Mucosa of rectum (tissue), 2 donors: ENCODE measurements around the gene DNAJC30.
"Not testable (repeated sequence)": the region's sequence is repeated elsewhere in the genome, so short reads cannot be mapped to it uniquely, and the experiment has no call there.

ENCODE experiments used
- H3K27ac ChIP-seq, 2 donors: one replicate each; pipeline ENCODE4 v1.7.0; 2013; ENCODE audit warnings: inconsistent platforms in 2 of 2, low read depth in 2 of 2, low read length in 2 of 2
- H3K27me3 ChIP-seq, 2 donors: one replicate each; pipeline ENCODE4 v1.7.0; 2013; ENCODE audit warnings: low read length in 2 of 2; ENCODE audit not compliant: control insufficient read depth in 2 of 2, insufficient read depth in 2 of 2
- H3K36me3 ChIP-seq, 2 donors: one replicate each; pipeline ENCODE4 v1.7.0; 2013; ENCODE audit warnings: low read length in 2 of 2; ENCODE audit not compliant: control insufficient read depth in 2 of 2, insufficient read depth in 2 of 2
- H3K4me1 ChIP-seq, 2 donors: one replicate each; pipeline ENCODE4 v1.7.0; 2013; ENCODE audit warnings: low read length in 2 of 2, mild to moderate bottlenecking in 1 of 2; ENCODE audit not compliant: control insufficient read depth in 2 of 2, insufficient read depth in 2 of 2
- H3K4me3 ChIP-seq, 2 donors: one replicate each; pipeline ENCODE4 v1.7.0; 2013; ENCODE audit warnings: low read length in 2 of 2
- H3K9ac ChIP-seq, 2 donors: one replicate each; pipeline ENCODE4 v1.7.0; 2013; ENCODE audit warnings: low read length in 2 of 2, low read depth in 1 of 2, mild to moderate bottlenecking in 1 of 2
- H3K9me3 ChIP-seq, 2 donors: one replicate each; pipeline ENCODE4 v1.7.0; 2013; ENCODE audit warnings: low read length in 2 of 2; ENCODE audit not compliant: control insufficient read depth in 2 of 2
- donor health status: healthy.
- donor health status: Normal muscosa, but diverticular disease.

Gene DNAJC30

DNA sequence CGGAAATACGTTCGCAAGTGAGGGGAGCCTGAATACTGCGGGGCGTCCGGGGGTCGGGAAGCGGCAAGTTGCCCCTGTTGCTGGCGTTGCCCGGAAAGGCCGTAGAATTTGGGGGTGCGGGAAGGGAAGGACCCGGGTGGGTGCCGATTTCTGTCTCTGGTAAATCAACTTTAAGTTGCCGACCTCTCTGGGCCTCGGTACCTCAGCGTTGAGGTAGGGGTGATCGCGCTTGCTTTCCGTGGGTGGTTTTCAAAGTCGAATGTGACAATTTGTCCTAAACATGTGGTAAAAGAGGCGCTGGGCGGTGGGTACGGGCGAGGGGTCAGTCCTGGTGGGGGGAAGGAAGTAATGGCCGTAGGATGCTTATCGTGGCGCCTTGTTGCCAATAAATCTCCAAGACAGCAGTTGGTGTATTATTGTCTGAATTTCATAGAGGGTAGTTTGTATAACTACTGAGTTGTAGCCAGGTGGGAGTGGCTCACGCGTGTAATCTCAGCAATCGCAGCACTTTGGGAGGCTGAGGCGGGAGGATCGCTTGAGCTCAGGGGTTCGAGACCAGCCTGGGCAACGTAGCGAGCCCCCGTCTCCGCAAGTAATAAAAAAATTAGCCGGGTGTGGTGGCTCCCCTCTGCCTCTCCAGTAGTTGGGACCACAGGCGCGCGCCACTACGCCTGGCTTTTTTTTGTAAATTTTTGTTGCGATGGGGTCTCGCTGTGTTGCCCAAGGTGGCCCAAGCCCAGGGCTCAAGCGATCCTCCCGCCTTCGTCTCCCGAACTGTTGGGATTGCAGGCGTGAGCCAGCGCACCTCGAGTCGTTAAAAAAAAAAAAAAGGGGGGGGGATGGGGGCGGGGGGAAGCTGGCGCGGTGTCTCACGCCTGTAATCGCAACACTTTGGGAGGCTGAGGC, 788 bp upstream of the DNAJC30 start:
- Histone ChIP-seq H3K9me3 (no peaks in the 10 kb centered on the region), H3K4me1 (peaks cover 18 to 19% of the 10 kb centered on the region in 2 donors)

DNA sequence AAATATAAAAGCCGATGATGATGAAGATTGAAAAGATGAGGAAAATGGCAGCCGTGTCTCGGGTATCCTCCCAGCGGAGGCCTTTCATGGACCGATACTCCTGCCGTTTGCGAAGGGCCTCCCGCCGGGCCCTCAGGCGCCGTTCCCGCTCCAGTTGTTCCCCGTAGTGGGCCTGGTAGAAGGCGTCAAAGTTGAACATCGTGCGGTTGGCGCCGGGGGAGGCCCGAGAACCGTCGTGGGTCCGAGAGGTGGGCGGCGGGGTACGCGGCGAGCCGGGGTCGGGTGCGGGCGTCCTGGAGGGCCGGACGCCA, 553 bp downstream of the DNAJC30 start:
- Histone ChIP-seq H3K9me3 (no peaks in the 10 kb centered on the region), H3K27me3 (no peaks in the 10 kb centered on the region), H3K4me1 (peaks cover 18 to 19% of the 10 kb centered on the region in 2 donors), H3K9ac (peak overlapping the region; percentile 81 to 84), H3K27ac (peak overlapping the region; percentile 73 to 83), H3K4me3 (peak overlapping the region; percentile 96 to 98), H3K36me3 (peaks cover 7 to 20% of the 10 kb centered on the region in 2 donors)

More for the DNA sequence above, 788 bp upstream of the DNAJC30 start:
- Histone ChIP-seq H3K4me3 (peak overlapping the region; percentile 96 to 98), H3K27ac (peak overlapping the region; percentile 38 to 67), H3K27me3 (no peaks in the 10 kb centered on the region), H3K36me3 (peaks cover 8 to 18% of the 10 kb centered on the region in 2 donors), H3K9ac (peak overlapping the region; percentile 79 to 86)

DNA sequence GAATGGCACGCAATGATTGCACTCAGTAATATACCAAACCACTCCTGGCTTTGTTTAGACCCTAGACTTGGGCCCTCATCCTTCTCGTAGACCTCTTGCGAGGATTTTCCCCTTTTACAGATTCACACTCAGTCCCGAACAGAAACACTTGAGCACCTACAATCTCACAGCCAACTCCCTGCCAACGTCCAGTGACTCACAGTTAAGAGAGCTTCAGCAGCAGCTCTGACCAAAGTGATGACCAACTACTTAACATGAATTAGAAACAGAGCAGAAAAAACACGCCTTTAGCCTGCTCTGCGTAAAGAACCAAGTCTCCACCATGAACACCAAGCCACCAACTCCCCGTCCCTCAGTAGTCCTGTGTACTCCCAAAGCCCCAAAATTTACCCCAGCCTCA, 2.2 kb downstream of the DNAJC30 start:
- no peak overlapping the region for H3K4me3 ChIP-seq
- peaks cover 3 to 14% of the 10 kb centered on the region in 2 donors for H3K36me3 ChIP-seq
- no peaks in the 10 kb centered on the region for H3K27me3 ChIP-seq
- H3K4me1 ChIP-seq, result peaks cover 18 to 19% of the 10 kb centered on the region in 2 donors
- H3K27ac ChIP-seq, result no peak overlapping the region
- no peaks in the 10 kb centered on the region for H3K9me3 ChIP-seq
- H3K9ac ChIP-seq, result no peak overlapping the region

DNA sequence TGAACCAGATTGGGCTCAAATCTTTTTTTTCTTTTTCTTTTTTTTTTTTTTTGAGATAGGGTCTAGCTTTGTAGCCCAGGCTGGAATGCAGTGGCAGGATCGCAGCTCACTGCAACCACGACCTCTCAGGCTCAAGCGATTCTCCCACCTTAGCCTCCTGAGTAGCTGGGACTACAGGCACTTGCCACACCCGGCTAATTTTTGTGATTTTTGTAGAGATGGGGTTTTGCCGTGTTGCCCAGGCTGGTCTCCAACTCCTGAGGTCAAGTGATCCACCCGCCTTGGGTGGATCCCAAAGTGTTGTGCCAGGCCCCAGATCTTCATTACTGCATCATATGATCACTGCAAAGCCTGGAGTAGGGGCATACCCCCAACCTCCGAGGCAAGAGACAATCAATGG, 2.8 kb downstream of the DNAJC30 start:
- H3K9me3 ChIP-seq, result no peaks in the 10 kb centered on the region
- H3K27me3 ChIP-seq, result no peaks in the 10 kb centered on the region
- peaks cover 18 to 19% of the 10 kb centered on the region in 2 donors for H3K4me1 ChIP-seq
- H3K4me3 ChIP-seq, result no peak overlapping the region
- H3K9ac ChIP-seq, result no peak overlapping the region
- no peak overlapping the region for H3K27ac ChIP-seq
- H3K36me3 ChIP-seq, result peaks cover 3 to 14% of the 10 kb centered on the region in 2 donors

DNA sequence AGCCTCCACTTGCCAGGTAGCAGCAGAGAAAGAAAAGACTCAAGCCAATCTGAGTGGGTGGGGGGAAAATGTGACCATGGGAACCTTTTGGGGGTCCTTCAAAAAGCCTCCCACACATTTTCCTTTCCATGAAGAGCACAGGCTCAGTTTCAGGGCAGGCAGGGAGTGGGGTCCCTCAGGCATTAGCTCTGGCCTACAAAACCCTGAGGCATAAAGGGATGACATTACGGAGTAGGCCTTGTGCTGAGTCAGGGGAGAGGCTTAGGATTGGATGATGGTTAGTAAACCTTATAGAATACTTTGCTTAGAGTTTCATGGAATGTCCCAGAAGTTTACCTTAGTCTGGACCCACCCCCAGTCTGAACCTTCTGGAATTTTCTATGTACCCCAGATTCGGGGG, 3.5 kb downstream of the DNAJC30 start:
- no peaks in the 10 kb centered on the region for H3K9me3 ChIP-seq
- peaks cover 3 to 14% of the 10 kb centered on the region in 2 donors for H3K36me3 ChIP-seq
- H3K4me1 ChIP-seq, result peaks cover 18 to 19% of the 10 kb centered on the region in 2 donors
- H3K9ac ChIP-seq, result no peak overlapping the region
- no peaks in the 10 kb centered on the region for H3K27me3 ChIP-seq
- no peak overlapping the region for H3K4me3 ChIP-seq
- H3K27ac ChIP-seq, result no peak overlapping the region

DNA sequence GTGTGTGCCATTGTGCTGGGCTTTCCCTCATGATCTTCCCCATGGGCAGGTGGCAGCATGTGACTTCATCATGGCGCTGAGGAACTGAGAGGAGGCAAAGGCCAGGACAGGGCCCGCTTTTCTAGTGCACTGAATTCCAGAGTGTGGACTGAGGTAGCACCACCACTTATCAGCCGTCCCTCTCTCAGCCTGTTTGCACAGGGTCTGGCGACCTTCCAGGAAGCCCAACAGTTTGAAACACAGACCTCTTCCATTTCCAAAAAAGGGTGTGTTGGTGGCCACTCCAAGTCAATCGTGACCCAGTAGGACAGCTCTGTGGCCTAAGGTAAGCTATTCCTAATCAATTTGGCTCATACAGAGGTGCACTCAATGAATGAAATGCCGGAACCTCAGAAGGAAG, 4.4 kb downstream of the DNAJC30 start:
- Histone ChIP-seq H3K9me3 (no peaks in the 10 kb centered on the region), H3K4me3 (no peak overlapping the region), H3K9ac (no peak overlapping the region), H3K27ac (no peak overlapping the region), H3K36me3 (peaks cover 3 to 14% of the 10 kb centered on the region in 2 donors), H3K4me1 (peaks cover 15% of the 10 kb centered on the region in 2 donors), H3K27me3 (no peaks in the 10 kb centered on the region)

DNA sequence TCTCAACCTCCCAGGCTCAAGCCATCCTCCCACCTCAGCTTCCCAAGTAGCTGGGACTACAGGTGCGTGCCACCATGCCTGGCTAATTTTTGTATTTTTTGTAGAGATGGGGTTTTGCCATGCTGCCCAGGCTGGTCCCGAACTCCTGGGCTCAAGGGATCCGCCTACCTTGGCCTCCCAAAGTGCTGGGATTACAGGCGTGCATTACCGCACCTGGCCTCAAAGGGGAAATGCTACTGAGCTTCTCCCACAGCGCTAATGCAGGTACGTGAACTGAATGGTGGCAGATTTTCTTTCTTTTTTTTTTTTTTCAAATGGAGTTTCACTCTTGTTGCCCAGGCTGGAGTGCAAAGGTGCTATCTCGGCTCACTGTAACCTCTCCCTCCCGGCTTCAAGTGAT, 7.2 kb downstream of the DNAJC30 start:
- not testable (repeated sequence) for H3K4me1 ChIP-seq, H3K9ac ChIP-seq, H3K27ac ChIP-seq, H3K9me3 ChIP-seq, H3K27me3 ChIP-seq, H3K4me3 ChIP-seq
- H3K36me3 ChIP-seq, result peaks cover 3 to 14% of the 10 kb centered on the region in 2 donors

DNA sequence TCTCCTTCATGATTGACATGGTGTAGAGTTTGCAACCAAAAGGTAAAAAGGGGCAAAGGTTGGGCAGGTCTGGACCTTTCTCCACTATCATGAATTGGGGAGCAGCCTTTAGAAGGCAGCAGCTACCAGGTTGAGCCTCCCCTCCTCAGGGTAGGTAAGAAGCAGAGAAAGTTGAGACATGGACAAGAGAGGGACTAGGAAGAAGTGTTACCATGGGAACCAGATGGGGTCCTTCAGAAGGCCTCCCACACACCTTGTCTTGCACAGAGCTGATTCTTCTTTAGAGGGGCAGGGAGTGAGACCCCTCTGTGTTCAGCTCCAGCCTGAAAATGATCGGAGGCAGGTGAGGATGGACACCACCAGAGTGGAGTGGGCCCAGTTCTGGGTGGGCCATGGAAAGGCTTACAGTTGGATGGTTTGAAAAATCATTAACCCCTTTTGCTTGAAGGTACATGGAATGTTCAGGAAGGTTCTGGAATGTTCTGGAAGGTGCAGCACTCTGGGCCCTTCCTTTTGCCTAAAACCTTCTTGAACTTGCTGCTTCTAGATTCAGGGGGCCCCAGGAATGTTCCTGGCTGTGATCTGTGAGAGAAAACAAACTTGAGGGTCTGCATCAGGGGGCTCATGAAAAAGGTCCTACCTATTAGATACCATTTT, 8.7 kb downstream of the DNAJC30 start:
- no peaks in the 10 kb centered on the region for H3K9me3 ChIP-seq
- no peaks in the 10 kb centered on the region for H3K4me1 ChIP-seq
- no peak overlapping the region for H3K9ac ChIP-seq
- H3K27ac ChIP-seq, result no peak overlapping the region
- H3K4me3 ChIP-seq, result no peak overlapping the region
- H3K27me3 ChIP-seq, result no peaks in the 10 kb centered on the region
- H3K36me3 ChIP-seq, result peaks cover 3 to 8% of the 10 kb centered on the region in 2 donors

DNA sequence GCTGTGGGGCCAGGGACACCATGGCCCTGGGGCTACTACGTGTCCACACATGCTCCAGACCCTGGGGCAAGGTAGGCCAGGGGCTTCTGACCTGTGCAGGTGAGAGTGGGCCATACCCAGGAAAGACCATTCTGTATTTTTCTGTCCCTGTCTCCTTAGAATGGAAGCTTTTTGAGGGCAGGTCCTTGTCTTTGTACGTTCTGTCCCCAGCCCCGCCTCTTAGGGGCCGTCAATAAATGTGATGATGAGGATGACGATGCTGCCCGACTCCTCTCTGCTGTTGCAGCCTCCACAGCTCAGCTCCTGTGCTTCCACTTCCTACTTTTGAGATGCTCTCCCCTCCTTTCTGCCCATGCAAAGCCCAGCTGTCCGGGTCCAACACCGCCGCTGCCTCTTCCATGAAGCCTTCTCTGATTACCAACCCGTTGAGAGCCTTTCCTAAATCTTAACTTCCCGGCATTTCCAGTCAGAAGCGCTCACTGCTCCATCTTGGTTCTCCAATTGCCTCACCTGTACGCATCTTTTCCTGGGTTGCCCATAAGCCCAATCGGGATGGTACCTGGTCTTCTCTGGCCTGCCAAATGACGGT, 11.3 kb downstream of the DNAJC30 start:
- H3K4me1 ChIP-seq, result peaks cover 4 to 6% of the 10 kb centered on the region in 2 donors
- H3K9me3 ChIP-seq, result no peaks in the 10 kb centered on the region
- no peak overlapping the region for H3K27ac ChIP-seq
- no peak overlapping the region for H3K4me3 ChIP-seq
- H3K36me3 ChIP-seq, result no peaks in the 10 kb centered on the region
- H3K9ac ChIP-seq, result no peak overlapping the region
- H3K27me3 ChIP-seq, result peaks cover 0 to 4% of the 10 kb centered on the region in 2 donors

DNA sequence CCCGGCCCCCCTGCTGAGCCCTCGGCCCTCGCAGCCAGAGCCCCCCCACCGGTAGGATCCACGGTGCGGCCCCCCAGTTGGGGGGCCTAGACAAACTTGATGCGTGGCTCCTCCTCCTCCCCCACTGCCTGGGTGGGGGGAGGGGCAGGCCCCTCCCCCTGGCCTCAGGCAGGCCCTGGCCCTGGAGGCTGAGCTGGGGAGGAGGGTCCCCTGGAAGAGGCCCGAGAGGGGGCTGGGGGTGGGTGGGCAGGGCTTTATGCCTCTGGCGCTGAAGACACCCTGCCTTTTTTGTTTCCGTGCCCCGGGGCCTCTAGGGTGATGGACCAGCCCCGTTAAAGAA, 12.0 kb downstream of the DNAJC30 start:
- Histone ChIP-seq H3K36me3 (no peaks in the 10 kb centered on the region), H3K4me1 (peaks cover 4 to 6% of the 10 kb centered on the region in 2 donors), H3K4me3 (no peak overlapping the region), H3K9me3 (no peaks in the 10 kb centered on the region), H3K27me3 (peaks cover 0 to 4% of the 10 kb centered on the region in 2 donors), H3K9ac (no peak overlapping the region), H3K27ac (no peak overlapping the region)
